Stimulated activated naive CD4-positive, alpha-beta T cell treated with Interleukin-2 at 50 U/mL for 16 hours (primary cell): ENCODE data around the gene SLC39A5.

Source experiments
- DNase-seq: peaks from one replicate; lab custom pipeline; 2025; lab: John Stamatoyannopoulos, UW

Gene SLC39A5

GRCh38 chr12:56213878-56214277 is 16.0 kb upstream of the SLC39A5 start:
- no peak for DNase-seq

- DNase-seq, result no peak
Measured at GRCh38 chr12:56216461-56216860, 13.4 kb upstream of the SLC39A5 start.

GRCh38 chr12:56219840-56220239 is 10.0 kb upstream of the SLC39A5 start:
- no peak for DNase-seq

- DNase-seq, result no peak
Measured at GRCh38 chr12:56220611-56221231, 9.1 kb upstream of the SLC39A5 start.

- DNase-seq, result no peak
Measured at GRCh38 chr12:56221232-56221756, 8.6 kb upstream of the SLC39A5 start.

- DNase-seq, result peak; percentile 91
Measured at GRCh38 chr12:56221757-56222530, 7.9 kb upstream of the SLC39A5 start, which contains the start of gene RNF41. Gene RNF41, minus strand, starts transcription at chr12:56221922. Its CDS starts 7,875 bp downstream, at chr12:56214047.

- DNase-seq, result no peak
Measured at GRCh38 chr12:56222531-56222895, 7.3 kb upstream of the SLC39A5 start.

- DNase-seq, result no peak
Measured at GRCh38 chr12:56223571-56224101, 6.2 kb upstream of the SLC39A5 start.

- peak; percentile 94 for DNase-seq
Measured at GRCh38 chr12:56224102-56224701, 5.6 kb upstream of the SLC39A5 start, which contains the start of gene NABP2. Gene NABP2, plus strand, starts transcription at chr12:56224342. Its CDS starts 515 bp downstream, at chr12:56224857.

- DNase-seq, result no peak
Measured at GRCh38 chr12:56224954-56225353, 4.9 kb upstream of the SLC39A5 start.

- DNase-seq, result no peak
Measured at GRCh38 chr12:56229082-56229481, 769 bp upstream of the SLC39A5 start.

GRCh38 chr12:56230432-56231183 is 757 bp downstream of the SLC39A5 start:
- DNase-seq, result no peak

- no peak for DNase-seq
Measured at GRCh38 chr12:56231184-56231582, 1.3 kb downstream of the SLC39A5 start.

- no peak for DNase-seq
Measured at GRCh38 chr12:56234746-56235436, 5.0 kb downstream of the SLC39A5 start.

- DNase-seq, result no peak
Measured at GRCh38 chr12:56236091-56236490, 6.2 kb downstream of the SLC39A5 start.

GRCh38 chr12:56236985-56237384 is 7.1 kb downstream of the SLC39A5 start:
- DNase-seq, result no peak

- no peak for DNase-seq
Measured at GRCh38 chr12:56237552-56237951, 7.7 kb downstream of the SLC39A5 start.

GRCh38 chr12:56241424-56242303 is 11.8 kb downstream of the SLC39A5 start:
- no peak for DNase-seq

- DNase-seq, result no peak
Measured at GRCh38 chr12:56242986-56243385, 13.1 kb downstream of the SLC39A5 start.

- DNase-seq, result no peak
Measured at GRCh38 chr12:56243731-56244181, 13.9 kb downstream of the SLC39A5 start.
